ENCODE results near the gene YIPF2. TPM values are rescaled to one million over a fixed set of nuclear protein-coding genes. Genes with fewer than 3 reads are reported as not detected.

Gene YIPF2
- total RNA-seq, 1 donor from 2014 or later, result 68.4 TPM

GRCh38 chr19:10889880-10890279 is 38.6 kb downstream of the YIPF2 start:
- TF ChIP-seq CTCF (IDR thresholded peaks at IDR 0.05), result no peak
- Mint-ChIP-seq H3K4me1 (ENCODE audit: unreplicated experiment) (peaks cover 42% of the 10 kb centered on the region), H3K27ac (ENCODE audit: unreplicated experiment) (no peak overlapping the region), H3K9me3 (ENCODE audit: unreplicated experiment) (no peaks in the 10 kb centered on the region), H3K36me3 (ENCODE audit: unreplicated experiment) (no peaks in the 10 kb centered on the region), H3K4me3 (ENCODE audit: unreplicated experiment) (no peak overlapping the region), H3K27me3 (ENCODE audit: unreplicated experiment) (no peaks in the 10 kb centered on the region)
- no peak for DNase-seq (ENCODE audit: extremely low spot score, unreplicated experiment)

DNA sequence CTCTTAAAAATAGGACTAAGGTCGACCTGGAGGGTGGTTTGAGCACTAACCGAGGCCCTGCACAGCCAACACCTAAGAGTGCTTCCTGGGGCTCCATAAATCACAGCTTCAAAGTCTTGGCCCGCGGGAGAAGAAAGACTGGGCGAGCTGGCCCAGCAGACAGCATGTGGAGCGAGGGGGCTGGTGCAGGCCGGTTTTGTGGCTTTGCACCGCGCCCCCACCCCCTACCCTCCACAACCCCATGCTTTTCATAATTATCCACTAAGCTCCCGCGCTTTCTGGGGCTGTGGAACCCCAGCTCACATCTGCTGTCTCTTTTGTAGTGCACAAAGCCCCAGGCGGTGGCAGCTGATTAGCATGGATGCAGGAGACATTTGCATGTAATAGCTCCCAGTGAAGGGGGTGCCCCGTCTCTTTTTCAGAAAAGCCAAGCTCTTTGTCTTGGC is 40.0 kb downstream of the YIPF2 start:
- Mint-ChIP-seq H3K9me3 (ENCODE audit: unreplicated experiment) (no peaks in the 10 kb centered on the region), H3K4me1 (ENCODE audit: unreplicated experiment) (peaks cover 39% of the 10 kb centered on the region), H3K27ac (ENCODE audit: unreplicated experiment) (no peak overlapping the region), H3K4me3 (ENCODE audit: unreplicated experiment) (no peak overlapping the region), H3K27me3 (ENCODE audit: unreplicated experiment) (no peaks in the 10 kb centered on the region), H3K36me3 (ENCODE audit: unreplicated experiment) (no peaks in the 10 kb centered on the region)
- TF ChIP-seq CTCF (IDR thresholded peaks at IDR 0.05), result no peak
- DNase-seq (ENCODE audit: extremely low spot score, unreplicated experiment), result no peak

DNA sequence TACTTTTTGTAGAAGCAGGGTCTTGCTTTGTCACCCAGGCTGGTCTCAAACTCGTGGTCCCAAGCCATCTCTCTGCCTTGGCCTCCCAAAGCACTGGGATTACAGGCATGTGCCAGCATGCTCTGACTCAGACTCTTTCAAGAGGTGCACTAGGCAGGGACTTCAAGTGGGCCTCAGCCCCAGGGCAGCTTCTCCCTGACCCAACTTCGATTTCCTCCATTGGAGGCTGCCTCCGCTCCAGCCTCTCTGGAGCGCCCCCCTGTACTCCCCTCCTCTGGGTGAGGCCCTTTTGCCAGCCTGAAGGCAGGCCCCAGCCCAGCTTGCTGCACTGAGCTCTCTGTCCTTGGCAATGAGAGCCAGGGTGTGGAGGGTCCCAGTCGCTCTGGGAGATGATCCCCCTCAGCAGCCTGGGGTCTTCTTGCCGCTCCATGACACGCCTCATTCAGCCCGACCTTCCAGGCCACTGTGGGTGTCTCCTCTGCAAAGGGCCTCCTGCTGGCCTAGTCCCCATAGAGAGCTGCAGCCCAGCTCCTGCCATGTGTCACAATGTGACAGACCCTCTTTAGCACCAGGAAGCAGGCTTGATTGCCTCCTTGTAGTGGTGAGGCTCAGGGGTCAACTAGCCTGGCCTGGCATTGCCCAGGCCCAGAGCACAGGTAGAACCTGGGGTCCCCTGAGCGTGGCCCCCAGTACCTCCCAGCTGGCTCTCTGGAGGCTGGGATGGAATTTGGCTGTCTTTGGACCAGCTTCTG is 40.6 kb downstream of the YIPF2 start:
- Mint-ChIP-seq H3K4me1 (ENCODE audit: unreplicated experiment) (peaks cover 39% of the 10 kb centered on the region), H3K9me3 (ENCODE audit: unreplicated experiment) (no peaks in the 10 kb centered on the region), H3K36me3 (ENCODE audit: unreplicated experiment) (no peaks in the 10 kb centered on the region), H3K27ac (ENCODE audit: unreplicated experiment) (peak overlapping the region; percentile 24), H3K27me3 (ENCODE audit: unreplicated experiment) (no peaks in the 10 kb centered on the region), H3K4me3 (ENCODE audit: unreplicated experiment) (no peak overlapping the region)
- no peak for TF ChIP-seq CTCF (IDR thresholded peaks at IDR 0.05)
- no peak for DNase-seq (ENCODE audit: extremely low spot score, unreplicated experiment)

DNA sequence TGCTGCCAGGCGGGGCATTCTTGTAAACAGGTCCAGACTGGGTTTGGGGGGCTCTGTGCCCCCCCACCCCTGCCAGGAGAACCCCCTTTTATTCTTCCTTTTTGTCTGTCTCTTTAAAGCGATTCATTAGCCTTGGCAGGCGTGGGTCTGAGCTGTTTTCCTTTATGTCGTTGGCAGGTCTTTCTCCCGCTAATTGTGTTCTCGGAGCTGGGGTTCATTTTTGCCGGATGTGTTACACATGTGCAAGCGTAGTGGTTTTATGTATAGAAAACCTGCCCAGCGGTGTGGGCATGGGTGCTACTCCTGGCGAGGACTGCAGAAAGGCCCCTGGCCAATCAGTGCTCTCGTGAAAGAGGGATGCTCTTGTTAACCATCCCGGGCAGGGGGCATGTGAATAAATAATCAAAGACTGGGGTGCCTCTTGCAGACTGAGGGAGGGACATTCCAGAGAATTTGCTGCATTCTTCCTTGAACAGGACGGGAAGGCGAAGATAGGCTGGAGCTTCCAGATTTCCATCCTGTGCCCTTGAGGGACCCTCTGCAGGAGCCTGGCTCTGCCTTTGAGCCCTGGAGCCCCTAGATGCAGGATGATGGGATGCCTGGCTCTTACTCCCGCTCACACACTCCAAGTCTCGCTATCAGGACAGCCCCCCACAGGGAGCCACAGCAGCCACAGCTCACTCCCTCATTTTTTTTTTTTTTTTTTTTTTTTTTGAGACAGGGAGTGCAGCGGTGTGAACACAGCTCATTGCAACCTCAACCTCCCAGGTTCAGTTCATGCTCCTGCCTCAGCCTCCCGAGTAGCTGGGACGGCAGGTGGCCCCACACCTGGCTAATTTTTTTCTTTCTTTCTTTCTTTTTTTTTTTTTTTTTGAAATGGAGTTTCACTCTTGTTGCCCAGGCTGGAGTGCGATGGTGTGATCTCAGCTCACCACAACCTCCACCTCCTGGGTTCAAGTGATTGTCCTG is 43.0 kb downstream of the YIPF2 start:
- Mint-ChIP-seq H3K4me1 (ENCODE audit: unreplicated experiment) (peaks cover 45% of the 10 kb centered on the region), H3K36me3 (ENCODE audit: unreplicated experiment) (no peaks in the 10 kb centered on the region), H3K4me3 (ENCODE audit: unreplicated experiment) (no peak overlapping the region), H3K27me3 (ENCODE audit: unreplicated experiment) (no peaks in the 10 kb centered on the region), H3K27ac (ENCODE audit: unreplicated experiment) (peak overlapping the region; percentile 64), H3K9me3 (ENCODE audit: unreplicated experiment) (no peaks in the 10 kb centered on the region)
- TF ChIP-seq CTCF (IDR thresholded peaks at IDR 0.05), result no peak
- DNase-seq (ENCODE audit: extremely low spot score, unreplicated experiment), result no peak

- H3K27ac Mint-ChIP-seq (ENCODE audit: unreplicated experiment), result peak overlapping the region; percentile 62
- no peak for DNase-seq (ENCODE audit: extremely low spot score, unreplicated experiment)
- H3K36me3 Mint-ChIP-seq (ENCODE audit: unreplicated experiment), result peaks cover under 1% of the 10 kb centered on the region
- H3K27me3 Mint-ChIP-seq (ENCODE audit: unreplicated experiment), result no peaks in the 10 kb centered on the region
- H3K4me3 Mint-ChIP-seq (ENCODE audit: unreplicated experiment), result no peak overlapping the region
- no peak for TF ChIP-seq CTCF (IDR thresholded peaks at IDR 0.05)
- H3K4me1 Mint-ChIP-seq (ENCODE audit: unreplicated experiment), result peaks cover 48% of the 10 kb centered on the region
- H3K9me3 Mint-ChIP-seq (ENCODE audit: unreplicated experiment), result no peaks in the 10 kb centered on the region
Observed at GRCh38 chr19:10884274-10884673, 44.2 kb downstream of the YIPF2 start.
